NB4 (cell line): ENCODE data around the gene HOXB8.

ENCODE experiments used
- POLR2A ChIP-seq: IDR thresholded peaks from 2 replicates; pipeline ENCODE4 v1.6.1; 2011; ENCODE audit warnings: mild to moderate bottlenecking; ENCODE audit not compliant: insufficient read length; ENCODE audit errors: extremely low read depth
- TF ChIP-seq, protein P1 (sequence below): IDR thresholded peaks from one replicate; pipeline ENCODE4 v1.5.1; 2012; ENCODE audit warnings: low read depth, low read length
- TF ChIP-seq, protein P2 (sequence below): IDR thresholded peaks from 2 replicates; pipeline ENCODE4 v1.6.1; 2011; ENCODE audit warnings: low read depth, low read length

DNA sequence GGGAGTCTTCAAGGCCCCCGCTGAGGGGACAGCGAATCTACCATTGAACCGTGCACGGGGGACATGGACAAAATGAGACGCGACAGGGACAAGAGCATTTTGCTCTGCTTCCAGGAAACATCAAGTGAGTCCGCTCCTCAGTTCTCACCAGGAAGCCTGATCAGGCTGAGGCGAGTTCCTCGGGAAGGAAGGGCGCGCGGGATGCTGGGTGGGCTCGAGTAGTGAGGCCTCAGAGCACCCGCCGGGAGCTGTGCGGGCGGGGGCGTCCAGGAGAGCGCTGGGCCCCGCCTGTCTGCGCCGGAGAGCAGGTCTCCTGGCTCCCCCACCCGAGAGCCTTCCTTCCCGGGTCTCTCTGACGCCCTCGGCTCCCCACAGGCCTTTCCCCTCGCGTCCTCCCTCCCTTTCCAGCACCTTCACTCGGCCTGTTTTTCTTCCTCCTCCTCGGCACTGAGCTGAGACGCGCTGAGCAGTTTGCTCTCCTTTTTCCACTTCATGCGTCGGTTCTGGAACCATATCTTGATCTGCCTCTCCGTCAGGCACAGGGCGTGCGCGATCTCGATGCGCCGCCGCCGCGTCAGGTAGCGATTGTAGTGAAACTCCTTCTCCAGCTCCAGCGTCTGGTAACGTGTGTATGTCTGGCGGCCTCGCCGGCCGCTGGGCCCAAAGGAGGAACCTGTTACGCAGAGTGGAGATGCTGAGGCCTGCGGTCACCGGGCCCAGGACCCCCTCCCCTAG is 18.9 kb downstream of the HOXB8 start:
- TF ChIP-seq, protein P1, sequence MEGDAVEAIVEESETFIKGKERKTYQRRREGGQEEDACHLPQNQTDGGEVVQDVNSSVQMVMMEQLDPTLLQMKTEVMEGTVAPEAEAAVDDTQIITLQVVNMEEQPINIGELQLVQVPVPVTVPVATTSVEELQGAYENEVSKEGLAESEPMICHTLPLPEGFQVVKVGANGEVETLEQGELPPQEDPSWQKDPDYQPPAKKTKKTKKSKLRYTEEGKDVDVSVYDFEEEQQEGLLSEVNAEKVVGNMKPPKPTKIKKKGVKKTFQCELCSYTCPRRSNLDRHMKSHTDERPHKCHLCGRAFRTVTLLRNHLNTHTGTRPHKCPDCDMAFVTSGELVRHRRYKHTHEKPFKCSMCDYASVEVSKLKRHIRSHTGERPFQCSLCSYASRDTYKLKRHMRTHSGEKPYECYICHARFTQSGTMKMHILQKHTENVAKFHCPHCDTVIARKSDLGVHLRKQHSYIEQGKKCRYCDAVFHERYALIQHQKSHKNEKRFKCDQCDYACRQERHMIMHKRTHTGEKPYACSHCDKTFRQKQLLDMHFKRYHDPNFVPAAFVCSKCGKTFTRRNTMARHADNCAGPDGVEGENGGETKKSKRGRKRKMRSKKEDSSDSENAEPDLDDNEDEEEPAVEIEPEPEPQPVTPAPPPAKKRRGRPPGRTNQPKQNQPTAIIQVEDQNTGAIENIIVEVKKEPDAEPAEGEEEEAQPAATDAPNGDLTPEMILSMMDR = no peak
- no peak for TF ChIP-seq POLR2A
- TF ChIP-seq, protein P2, sequence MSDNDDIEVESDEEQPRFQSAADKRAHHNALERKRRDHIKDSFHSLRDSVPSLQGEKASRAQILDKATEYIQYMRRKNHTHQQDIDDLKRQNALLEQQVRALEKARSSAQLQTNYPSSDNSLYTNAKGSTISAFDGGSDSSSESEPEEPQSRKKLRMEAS = no peak
